HEK293 (cell line): ENCODE measurements around the gene P4HA1.
"Not testable (repeated sequence)": the region's sequence is repeated elsewhere in the genome, so short reads cannot be mapped to it uniquely, and the experiment has no call there.

Experiments used
- CTCF ChIA-PET: fragments of 350-600 bp; formaldehyde crosslinking; extraction: SDS; loops from one replicate; lab custom pipeline; 2021; ENCODE audit warnings: antibody characterized with exemption; lab: Yijun Ruan, JAX
- POLR2A ChIA-PET: fragments of 300-600 bp; formaldehyde crosslinking; extraction: SDS; loops from one replicate; lab custom pipeline; 2020; ENCODE audit warnings: antibody characterized with exemption, inconsistent platforms; lab: Yijun Ruan, JAX
- H3K27ac ChIP-seq: fragments of 200-500 bp; sonication (Bioruptor generic); 2 replicates; pipeline ENCODE4 v1.5.1; 2014; ENCODE audit warnings: low read depth, low read length, control low read depth, inconsistent platforms; ENCODE audit errors: extremely low read depth
- H3K36me3 ChIP-seq, 2 experiments: fragments of 200-500 bp in 1 of 2; sonication (Bioruptor generic) in 1 of 2; 1 replicate in 1 of 2; 2 replicates in 1 of 2; pipeline ENCODE4 v1.5.1; 2014 to 2017; ENCODE audit warnings: inconsistent platforms in 2 of 2, low read length in 2 of 2; ENCODE audit not compliant: control insufficient read depth in 2 of 2, insufficient read depth in 1 of 2
- H3K4me1 ChIP-seq: fragments of 200-500 bp; sonication (Bioruptor generic); 2 replicates; pipeline ENCODE4 v1.5.1; 2014; ENCODE audit warnings: mild to moderate bottlenecking, low read length, inconsistent platforms; ENCODE audit not compliant: control insufficient read depth, insufficient read depth
- H3K4me3 ChIP-seq: 2 replicates; pipeline ENCODE4 v1.5.1; 2011; ENCODE audit warnings: low read depth, mild to moderate bottlenecking, control low read depth, low read length, moderate library complexity
- H3K9me3 ChIP-seq: fragments of 200-500 bp; sonication (Bioruptor generic); 2 replicates; pipeline ENCODE4 v1.5.1; 2014; ENCODE audit warnings: low read depth, low read length, inconsistent platforms; ENCODE audit not compliant: control insufficient read depth, insufficient read depth
- ATF2 ChIP-seq: fragments of 450-650 bp; formaldehyde crosslinking; IDR thresholded peaks from 2 replicates; pipeline ENCODE4 v1.5.1; 2016; ENCODE audit warnings: missing biosample characterization, missing genetic modification characterization, low read depth
- PRDM1 ChIP-seq: fragments of 450-650 bp; formaldehyde crosslinking; IDR thresholded peaks from 2 replicates; pipeline ENCODE4; 2016; ENCODE audit warnings: missing biosample characterization, missing genetic modification characterization
- ZBTB49 ChIP-seq: fragments of 450-650 bp; formaldehyde crosslinking; IDR thresholded peaks from 2 replicates; pipeline ENCODE4 v1.5.1; 2016; ENCODE audit warnings: missing biosample characterization, missing genetic modification characterization, low read depth
- ZNF112 ChIP-seq: fragments of 450-650 bp; formaldehyde crosslinking; IDR thresholded peaks from 2 replicates; pipeline ENCODE4 v1.5.0; 2017; ENCODE audit warnings: missing biosample characterization, missing genetic modification characterization
- ZNF133 ChIP-seq: fragments of 450-650 bp; formaldehyde crosslinking; IDR thresholded peaks from 2 replicates; pipeline ENCODE4 v1.5.1; 2016; ENCODE audit warnings: missing biosample characterization, missing genetic modification characterization
- ZNF16 ChIP-seq: fragments of 450-650 bp; formaldehyde crosslinking; IDR thresholded peaks from 2 replicates; pipeline ENCODE4 v1.5.1; 2016; ENCODE audit warnings: low read depth, missing biosample characterization, missing genetic modification characterization
- ZNF416 ChIP-seq: fragments of 450-650 bp; formaldehyde crosslinking; IDR thresholded peaks from 2 replicates; pipeline ENCODE4 v1.5.1; 2016; ENCODE audit warnings: missing biosample characterization, missing genetic modification characterization
- ZNF548 ChIP-seq: fragments of 450-650 bp; formaldehyde crosslinking; IDR thresholded peaks from 2 replicates; pipeline ENCODE4 v1.5.1; 2016; ENCODE audit warnings: missing biosample characterization, missing genetic modification characterization
- ZNF624 ChIP-seq: fragments of 450-650 bp; formaldehyde crosslinking; IDR thresholded peaks from 2 replicates; pipeline ENCODE4 v1.5.1; 2017; ENCODE audit warnings: missing biosample characterization, missing genetic modification characterization
- TF ChIP-seq, protein P1 (sequence below): fragments of 450-650 bp; formaldehyde crosslinking; IDR thresholded peaks from 2 replicates; pipeline ENCODE4 v1.5.1; 2017; ENCODE audit warnings: missing biosample characterization, missing genetic modification characterization
- TF ChIP-seq, protein P2 (sequence below): fragments of 450-650 bp; formaldehyde crosslinking; IDR thresholded peaks from 2 replicates; pipeline ENCODE4 v1.5.1; 2016; ENCODE audit warnings: missing biosample characterization, missing genetic modification characterization

P4HA1 gene

GRCh38 chr10:73042130-73042529, 54.5 kb downstream of the P4HA1 start (continued):
- TF ChIP-seq, protein P1, sequence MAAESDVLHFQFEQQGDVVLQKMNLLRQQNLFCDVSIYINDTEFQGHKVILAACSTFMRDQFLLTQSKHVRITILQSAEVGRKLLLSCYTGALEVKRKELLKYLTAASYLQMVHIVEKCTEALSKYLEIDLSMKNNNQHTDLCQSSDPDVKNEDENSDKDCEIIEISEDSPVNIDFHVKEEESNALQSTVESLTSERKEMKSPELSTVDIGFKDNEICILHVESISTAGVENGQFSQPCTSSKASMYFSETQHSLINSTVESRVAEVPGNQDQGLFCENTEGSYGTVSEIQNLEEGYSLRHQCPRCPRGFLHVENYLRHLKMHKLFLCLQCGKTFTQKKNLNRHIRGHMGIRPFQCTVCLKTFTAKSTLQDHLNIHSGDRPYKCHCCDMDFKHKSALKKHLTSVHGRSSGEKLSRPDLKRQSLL (tag by site-specific recombination) = no peak
- TF ChIP-seq, all 188 proteins: peak for 0

DNA sequence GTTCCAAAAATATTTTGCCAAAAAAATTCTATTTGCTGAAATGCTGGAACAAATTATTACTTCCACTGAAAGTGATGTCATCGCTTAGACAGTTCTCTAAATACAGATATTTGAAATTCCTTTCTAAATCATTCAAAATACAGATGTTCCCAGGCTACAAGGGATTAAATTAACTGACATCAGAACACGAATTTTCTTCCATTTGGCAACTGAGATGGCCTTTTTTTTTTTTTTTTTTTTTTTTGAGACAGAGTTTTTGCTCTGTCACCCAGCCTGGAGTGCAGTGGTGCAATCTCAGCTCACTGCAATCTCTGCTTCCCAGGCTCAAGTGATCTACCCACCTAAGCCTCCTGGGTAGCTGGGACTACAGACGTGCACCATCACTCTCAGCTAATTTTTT, 57.0 kb downstream of the P4HA1 start:
- H3K4me1 ChIP-seq = peaks cover 5% of the 10 kb centered on the region; the same call in 1 of the 2 replicates
- TF ChIP-seq ATF2 (tag by site-specific recombination) (0 out of 2 replicates have a peak, but pooled peaks have one; percentile 25), ZNF624 (tag by site-specific recombination) (no peak), ZNF16 (tag by site-specific recombination) (no peak)

GRCh38 chr10:73036285-73036684, 60.4 kb downstream of the P4HA1 start:
- CTCF ChIA-PET, POLR2A ChIA-PET, H3K27ac ChIP-seq, H3K4me3 ChIP-seq, H3K9me3 ChIP-seq, H3K4me1 ChIP-seq: not testable (repeated sequence)
- H3K36me3 ChIP-seq = peaks cover 0 to 20% of the 10 kb centered on the region in 2 experiments; a peak in 2 of 3 replicates

More for the DNA sequence above, 57.0 kb downstream of the P4HA1 start:
- Histone ChIP-seq H3K4me3 (no peak overlapping the region), H3K27ac (no peak overlapping the region), H3K9me3 (no peaks in the 10 kb centered on the region), H3K36me3 (peaks cover 7 to 27% of the 10 kb centered on the region in 2 experiments)
- POLR2A ChIA-PET = no interaction called here
- CTCF ChIA-PET = interaction anchor here (0.6 to 1.2 kb wide), 5 partner anchors 10 to 678 kb away, joined by 3 to 5 read pairs (median 3); no protein-coding TSS in a partner anchor

- no peak for TF ChIP-seq ZNF416 (tag by site-specific recombination)
- TF ChIP-seq ZNF133 (tag by site-specific recombination) = no peak
- TF ChIP-seq ZNF548 (tag by site-specific recombination) = no peak
- TF ChIP-seq, protein P2, sequence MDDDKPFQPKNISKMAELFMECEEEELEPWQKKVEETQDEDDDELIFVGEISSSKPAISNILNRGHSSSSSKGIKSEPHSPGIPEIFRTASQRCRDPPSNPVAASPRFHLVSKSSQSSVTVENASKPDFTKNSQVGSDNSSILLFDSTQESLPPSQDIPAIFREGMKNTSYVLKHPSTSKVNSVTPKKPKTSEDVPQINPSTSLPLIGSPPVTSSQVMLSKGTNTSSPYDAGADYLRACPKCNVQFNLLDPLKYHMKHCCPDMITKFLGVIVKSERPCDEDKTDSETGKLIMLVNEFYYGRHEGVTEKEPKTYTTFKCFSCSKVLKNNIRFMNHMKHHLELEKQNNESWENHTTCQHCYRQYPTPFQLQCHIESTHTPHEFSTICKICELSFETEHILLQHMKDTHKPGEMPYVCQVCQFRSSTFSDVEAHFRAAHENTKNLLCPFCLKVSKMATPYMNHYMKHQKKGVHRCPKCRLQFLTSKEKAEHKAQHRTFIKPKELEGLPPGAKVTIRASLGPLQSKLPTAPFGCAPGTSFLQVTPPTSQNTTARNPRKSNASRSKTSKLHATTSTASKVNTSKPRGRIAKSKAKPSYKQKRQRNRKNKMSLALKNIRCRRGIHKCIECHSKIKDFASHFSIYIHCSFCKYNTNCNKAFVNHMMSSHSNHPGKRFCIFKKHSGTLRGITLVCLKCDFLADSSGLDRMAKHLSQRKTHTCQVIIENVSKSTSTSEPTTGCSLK (tag by site-specific recombination) = no peak
- TF ChIP-seq ZBTB49 (tag by site-specific recombination) = no peak
- TF ChIP-seq PRDM1 = no peak
- no peak for TF ChIP-seq ZNF112 (tag by site-specific recombination)
- ChIA-PET CTCF (interaction anchor here (0.8 kb wide), 1 partner anchor 13 kb away, joined by 3 read pairs; no protein-coding TSS in a partner anchor), POLR2A (no interaction called here)
- H3K9me3 ChIP-seq = no peaks in the 10 kb centered on the region
- no peak overlapping the region for H3K27ac ChIP-seq
- peaks cover 14 to 35% of the 10 kb centered on the region in 2 experiments for H3K36me3 ChIP-seq
- H3K4me1 ChIP-seq = no peaks in the 10 kb centered on the region
- no peak overlapping the region for H3K4me3 ChIP-seq
Observed at GRCh38 chr10:73032536-73032935, 64.1 kb downstream of the P4HA1 start.

DNA sequence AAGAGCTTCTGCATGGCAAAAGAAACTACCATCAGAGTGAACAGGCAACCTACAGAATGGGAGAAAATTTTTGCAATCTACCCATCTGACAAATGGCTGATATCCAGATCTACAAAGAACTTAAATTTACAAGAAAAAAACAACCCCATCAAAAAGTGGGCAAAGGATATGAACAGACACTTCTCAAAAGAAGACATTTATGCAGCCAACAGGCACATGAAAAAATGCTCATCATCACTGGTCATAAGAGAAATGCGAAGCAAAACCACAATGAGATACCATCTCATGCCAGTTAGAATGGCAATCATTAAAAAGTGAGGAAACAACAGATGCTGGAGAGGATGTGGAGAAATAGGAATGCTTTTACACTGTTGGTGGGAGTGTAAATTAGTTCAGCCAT, 70.0 kb downstream of the P4HA1 start:
- CTCF ChIA-PET, H3K4me3 ChIP-seq, H3K9me3 ChIP-seq, POLR2A ChIA-PET, H3K27ac ChIP-seq, H3K4me1 ChIP-seq: not testable (repeated sequence)
- H3K36me3 ChIP-seq = peaks cover 21 to 24% of the 10 kb centered on the region in 2 experiments
